Inflammatory macrophage treated with lipopolysaccharide for 4 hours (primary cell): ENCODE measurements around the gene LHX3.

Experiments used
- DNase-seq: peaks from one replicate; pipeline ENCODE4 v3.0.0-alpha.2; 2020

The LHX3 gene

GRCh38 chr9:136205707-136205992 is 722 bp upstream of the LHX3 start:
- DNase-seq, result no peak

GRCh38 chr9:136204145-136204805 is 653 bp downstream of the LHX3 start:
- DNase-seq, result no peak

GRCh38 chr9:136203408-136204144 is 1.4 kb downstream of the LHX3 start:
- no peak for DNase-seq

GRCh38 chr9:136202454-136203407 is 2.2 kb downstream of the LHX3 start:
- no peak for DNase-seq

- DNase-seq, result no peak
Observed at GRCh38 chr9:136201609-136202453, 3.1 kb downstream of the LHX3 start.

- DNase-seq, result no peak
Observed at GRCh38 chr9:136201174-136201573, 3.8 kb downstream of the LHX3 start.

- no peak for DNase-seq
Observed at GRCh38 chr9:136200424-136200823, 4.5 kb downstream of the LHX3 start.

GRCh38 chr9:136199391-136200288 is 5.3 kb downstream of the LHX3 start:
- DNase-seq, result no peak

- DNase-seq, result no peak
Observed at GRCh38 chr9:136198605-136199083, 6.3 kb downstream of the LHX3 start.

GRCh38 chr9:136197930-136198604 is 6.9 kb downstream of the LHX3 start:
- DNase-seq, result no peak

- no peak for DNase-seq
Observed at GRCh38 chr9:136197084-136197875, 7.6 kb downstream of the LHX3 start.

GRCh38 chr9:136196404-136197083 is 8.4 kb downstream of the LHX3 start:
- DNase-seq, result no peak

GRCh38 chr9:136194540-136194939 is 10.4 kb downstream of the LHX3 start:
- no peak for DNase-seq

GRCh38 chr9:136193891-136194279 is 11.0 kb downstream of the LHX3 start:
- DNase-seq, result no peak

GRCh38 chr9:136193127-136193890 is 11.6 kb downstream of the LHX3 start:
- DNase-seq, result no peak

GRCh38 chr9:136192289-136193126 is 12.4 kb downstream of the LHX3 start:
- DNase-seq, result no peak

- no peak for DNase-seq
Observed at GRCh38 chr9:136191960-136192286, 13.0 kb downstream of the LHX3 start.
